Ovary (tissue), 3 donors: Measurements from ENCODE around the gene BCL2L15.

Source experiments
- POLR2A ChIP-seq: fragments of 450-650 bp; IDR thresholded peaks from one replicate; pipeline ENCODE4 v1.6.1; 2017; ENCODE audit warnings: antibody characterized with exemption, mild to moderate bottlenecking, moderate library complexity
- TF ChIP-seq, protein P1 (sequence below), 3 donors: fragments of 450-650 bp in 2 of 3; fragments of 200-600 bp in 1 of 3; IDR thresholded peaks; one replicate each; pipeline versions ENCODE4 v1.5.1 to v1.8.0; 2016 to 2022; ENCODE audit warnings: antibody characterized with exemption in 3 of 3, mild to moderate bottlenecking in 1 of 3
- donor health status: DM: no; HTN: no; CAD: no.

DNA sequence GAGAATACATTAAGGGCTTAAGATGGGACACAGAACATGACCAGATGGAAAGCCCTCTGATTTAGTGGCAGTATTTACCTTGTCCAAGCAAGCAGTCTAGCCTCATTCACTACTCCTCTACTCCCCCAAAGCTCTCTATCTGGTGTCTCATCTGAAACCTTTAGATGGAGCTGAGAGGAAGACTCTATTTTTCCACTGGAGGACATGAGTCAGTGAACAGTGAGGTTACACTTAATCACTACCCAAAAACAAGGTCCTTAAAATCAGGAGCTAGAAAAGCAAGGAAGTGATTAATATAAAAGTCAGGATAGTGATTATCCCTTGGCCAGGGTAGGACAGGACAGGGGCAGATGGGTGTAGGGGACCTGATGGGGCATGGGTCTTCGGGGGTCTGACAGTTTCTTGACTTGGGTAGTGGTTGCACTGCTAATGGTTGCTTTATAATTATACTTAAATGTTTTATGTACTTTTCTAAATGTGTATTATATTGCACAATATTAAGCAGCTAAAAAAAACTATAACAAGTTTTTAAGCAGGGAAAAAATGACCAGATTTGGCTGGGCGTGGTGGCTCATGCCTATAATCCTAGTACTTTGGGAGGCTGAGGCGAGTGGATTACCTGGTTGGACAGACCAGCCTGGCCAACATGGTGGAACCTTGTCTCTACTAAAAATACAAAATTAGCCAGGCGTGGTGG is 18.8 kb downstream of the BCL2L15 start:
- no peak for TF ChIP-seq POLR2A
- TF ChIP-seq, protein P1, sequence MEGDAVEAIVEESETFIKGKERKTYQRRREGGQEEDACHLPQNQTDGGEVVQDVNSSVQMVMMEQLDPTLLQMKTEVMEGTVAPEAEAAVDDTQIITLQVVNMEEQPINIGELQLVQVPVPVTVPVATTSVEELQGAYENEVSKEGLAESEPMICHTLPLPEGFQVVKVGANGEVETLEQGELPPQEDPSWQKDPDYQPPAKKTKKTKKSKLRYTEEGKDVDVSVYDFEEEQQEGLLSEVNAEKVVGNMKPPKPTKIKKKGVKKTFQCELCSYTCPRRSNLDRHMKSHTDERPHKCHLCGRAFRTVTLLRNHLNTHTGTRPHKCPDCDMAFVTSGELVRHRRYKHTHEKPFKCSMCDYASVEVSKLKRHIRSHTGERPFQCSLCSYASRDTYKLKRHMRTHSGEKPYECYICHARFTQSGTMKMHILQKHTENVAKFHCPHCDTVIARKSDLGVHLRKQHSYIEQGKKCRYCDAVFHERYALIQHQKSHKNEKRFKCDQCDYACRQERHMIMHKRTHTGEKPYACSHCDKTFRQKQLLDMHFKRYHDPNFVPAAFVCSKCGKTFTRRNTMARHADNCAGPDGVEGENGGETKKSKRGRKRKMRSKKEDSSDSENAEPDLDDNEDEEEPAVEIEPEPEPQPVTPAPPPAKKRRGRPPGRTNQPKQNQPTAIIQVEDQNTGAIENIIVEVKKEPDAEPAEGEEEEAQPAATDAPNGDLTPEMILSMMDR (IDR thresholded peaks at IDR 0.05) = no peak
